ENCODE results near the gene OGFOD2.

Gene OGFOD2

GRCh38 chr12:122988036-122988435 is 13.0 kb downstream of the OGFOD2 start:
- DNase-seq, result no peak

DNA sequence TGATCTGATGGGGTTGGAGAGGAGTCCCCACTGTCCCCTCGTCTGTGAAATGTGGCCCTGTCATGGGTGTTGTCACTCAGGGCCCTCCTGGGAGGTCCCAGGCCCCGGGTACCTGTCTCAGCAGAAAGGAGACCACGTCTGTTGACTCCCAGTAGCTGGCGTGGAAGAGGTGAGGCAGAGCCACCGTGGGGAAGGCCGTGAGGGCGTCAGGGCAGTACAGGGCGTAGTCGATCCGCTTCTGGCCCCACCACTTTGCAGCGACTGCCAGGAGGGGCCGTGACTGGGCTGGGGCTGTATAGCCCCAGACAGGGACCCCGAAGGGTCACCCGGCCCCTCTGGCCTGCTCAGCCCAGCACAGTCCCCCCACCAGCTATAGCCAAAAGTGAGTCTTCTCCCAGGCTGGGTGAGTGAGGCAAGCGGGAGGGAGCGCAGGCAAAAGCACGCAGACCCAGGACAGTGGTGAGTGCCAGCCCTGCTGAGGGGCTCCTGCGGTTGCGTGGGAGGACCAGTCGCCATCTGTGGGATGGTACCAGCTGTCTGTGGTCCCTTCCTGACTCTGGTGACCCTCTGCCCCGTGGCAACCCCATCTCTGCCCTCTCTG is 13.7 kb downstream of the OGFOD2 start:
- DNase-seq, result no peak

- no peak for DNase-seq
Observed at GRCh38 chr12:122989225-122989839, 14.3 kb downstream of the OGFOD2 start.

GRCh38 chr12:122989874-122990419 is 14.9 kb downstream of the OGFOD2 start:
- DNase-seq, result no peak

DNA sequence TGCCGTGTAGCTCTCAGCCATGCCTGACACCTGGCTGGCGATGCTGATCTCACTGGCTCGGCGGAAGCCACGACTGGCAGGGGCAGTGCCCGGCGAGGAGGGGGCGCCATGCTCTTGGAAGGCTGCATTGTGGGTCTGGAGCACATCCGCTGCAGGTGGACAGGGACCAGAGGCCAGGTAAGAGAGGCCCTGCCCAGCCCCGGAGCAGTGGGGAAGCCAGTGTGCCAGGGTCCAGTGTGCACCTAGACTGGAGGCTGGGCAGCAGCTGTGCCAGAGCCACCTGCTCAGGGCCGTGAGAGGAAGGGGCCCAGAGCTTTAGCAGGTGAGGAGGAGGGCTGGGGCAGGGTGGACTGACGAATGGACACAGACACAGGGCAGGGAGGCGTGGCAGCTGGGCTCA is 15.5 kb downstream of the OGFOD2 start:
- no peak for DNase-seq

GRCh38 chr12:122990961-122991622 is 16.0 kb downstream of the OGFOD2 start:
- no peak for DNase-seq

DNA sequence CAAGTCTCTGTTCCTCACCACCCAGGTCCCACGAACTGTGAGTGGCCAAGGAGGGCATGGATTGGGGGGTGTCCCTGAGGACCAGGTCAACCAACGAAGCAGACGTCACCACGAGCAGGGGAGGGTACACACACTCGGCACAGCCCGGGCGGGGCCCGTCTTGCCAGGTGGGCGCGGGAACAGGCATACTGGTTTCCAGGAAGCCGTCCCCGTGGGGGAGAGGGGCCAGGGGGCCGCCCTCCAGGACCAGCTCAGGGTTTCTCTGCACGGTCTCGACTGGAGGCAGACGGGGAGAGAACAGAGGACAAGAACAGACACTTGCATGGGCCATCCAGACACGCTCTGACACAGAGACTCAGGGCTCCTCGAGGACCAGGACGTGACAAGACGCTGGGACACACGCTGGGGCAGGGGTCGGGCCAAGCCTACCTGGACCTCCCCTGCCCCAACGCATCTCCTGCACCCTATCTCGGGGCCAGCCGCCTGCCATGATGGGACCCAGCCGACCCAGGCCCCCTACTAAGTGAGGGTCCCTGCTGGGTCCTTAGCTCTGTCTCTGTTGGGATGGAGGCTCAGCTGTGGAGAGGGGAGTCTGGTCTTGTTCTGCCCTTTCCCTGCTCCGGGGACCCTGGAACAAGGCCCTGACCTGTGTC is 16.7 kb downstream of the OGFOD2 start:
- no peak for DNase-seq

DNA sequence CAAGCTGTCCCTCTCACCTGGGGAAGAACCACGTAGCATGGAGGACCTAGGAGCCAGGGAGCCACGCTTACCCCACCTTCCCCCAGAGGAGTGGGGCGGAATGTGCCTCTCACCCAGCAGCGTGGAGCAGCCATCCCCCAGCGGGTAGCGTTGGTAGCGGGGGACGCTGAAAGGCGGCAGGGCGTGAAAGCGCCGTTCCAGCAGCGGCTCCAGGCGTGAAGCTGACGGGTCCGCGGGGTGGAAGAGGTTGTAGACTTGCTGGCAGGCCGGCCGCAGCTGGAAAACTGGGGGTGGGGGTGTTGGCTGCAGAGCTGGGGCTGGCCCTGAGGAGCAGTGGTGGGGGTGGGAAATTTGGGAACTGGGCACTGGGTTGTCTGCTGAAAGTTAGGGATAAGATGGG is 17.3 kb downstream of the OGFOD2 start:
- no peak for DNase-seq

DNA sequence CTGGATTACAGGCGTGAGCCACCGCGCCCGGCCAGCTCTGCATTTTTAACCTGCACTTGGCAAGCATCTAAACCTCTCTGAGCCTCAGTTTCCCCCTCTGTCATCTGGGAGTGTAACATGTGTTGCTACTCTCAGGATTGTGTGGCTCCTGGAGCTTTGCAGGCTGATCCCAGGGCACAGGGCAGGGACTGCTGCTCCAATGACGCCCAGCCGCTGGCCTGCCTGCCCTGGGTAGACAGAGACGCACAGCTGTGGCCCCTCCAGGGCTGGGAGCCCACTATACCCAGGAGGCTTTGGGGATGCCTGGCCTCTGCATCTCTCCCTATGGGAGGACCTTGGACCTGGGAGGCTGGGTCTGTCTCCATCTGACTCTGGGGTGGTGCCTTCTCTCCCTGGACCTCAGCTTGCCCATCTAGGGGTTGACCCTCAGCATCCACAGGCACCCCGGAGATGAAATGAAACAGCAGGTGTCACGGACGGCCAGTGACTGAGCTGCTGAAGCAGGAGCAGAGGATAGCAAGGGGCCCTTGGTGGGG is 19.2 kb downstream of the OGFOD2 start:
- no peak for DNase-seq

DNA sequence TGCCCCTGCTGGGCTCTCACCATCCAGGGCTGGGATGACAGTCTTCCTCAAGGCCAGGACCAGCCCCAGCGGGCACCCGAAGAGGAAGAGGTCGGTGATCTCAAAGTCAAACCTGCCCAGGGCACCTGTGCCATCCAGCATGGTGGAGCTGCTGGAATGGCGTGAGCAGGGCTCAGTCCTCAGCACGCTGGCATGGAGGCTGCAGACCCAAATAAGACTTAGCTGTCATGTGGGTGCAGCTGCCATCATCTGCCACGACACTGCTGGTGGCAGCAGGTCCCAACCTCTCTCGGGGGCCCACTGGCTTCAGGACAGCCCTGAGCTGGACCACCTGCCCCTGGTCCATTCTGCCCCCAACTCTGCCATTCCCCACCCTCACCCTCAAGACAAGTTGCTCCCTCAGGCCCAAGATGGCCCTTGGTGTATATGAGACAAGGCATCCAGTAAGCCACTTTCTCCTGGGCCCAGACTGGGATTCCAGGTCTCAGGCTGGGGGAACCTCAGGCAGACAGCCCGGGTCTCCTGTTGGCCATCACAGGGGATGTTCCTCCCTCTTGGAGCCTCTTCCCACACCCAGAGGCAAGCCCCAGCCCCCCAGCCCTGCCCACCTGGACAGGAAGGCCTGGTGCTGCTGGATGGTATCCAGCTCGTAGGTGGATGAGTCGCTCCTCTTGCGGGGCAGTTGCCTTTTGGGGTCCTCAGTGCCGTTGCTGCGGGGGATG is 19.9 kb downstream of the OGFOD2 start:
- no peak for DNase-seq

GRCh38 chr12:122995503-122996187 is 20.6 kb downstream of the OGFOD2 start:
- peak in 12 of 56 donors; percentile 10 to 42 (median 23) for DNase-seq

DNA sequence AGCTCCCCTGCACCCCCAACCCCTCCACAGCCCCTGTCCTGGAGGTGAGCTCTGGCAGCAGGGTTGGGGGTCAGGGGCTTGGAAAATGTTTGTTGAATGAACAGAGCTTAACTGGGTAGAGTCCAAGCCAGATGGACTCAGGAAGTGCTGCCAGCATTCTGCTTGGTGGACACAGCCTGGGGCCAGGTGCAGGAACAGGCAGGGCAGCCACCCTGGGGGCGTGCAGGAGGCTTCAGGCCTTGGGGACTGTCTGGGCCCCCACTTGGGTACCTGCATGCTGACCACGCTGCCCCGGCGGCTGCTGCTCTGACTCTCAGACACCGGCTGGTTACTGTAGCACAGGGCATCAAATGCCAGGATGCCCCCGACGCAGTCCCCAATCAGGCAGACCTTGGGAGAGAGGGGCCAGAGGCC is 21.2 kb downstream of the OGFOD2 start:
- DNase-seq, result no peak

DNA sequence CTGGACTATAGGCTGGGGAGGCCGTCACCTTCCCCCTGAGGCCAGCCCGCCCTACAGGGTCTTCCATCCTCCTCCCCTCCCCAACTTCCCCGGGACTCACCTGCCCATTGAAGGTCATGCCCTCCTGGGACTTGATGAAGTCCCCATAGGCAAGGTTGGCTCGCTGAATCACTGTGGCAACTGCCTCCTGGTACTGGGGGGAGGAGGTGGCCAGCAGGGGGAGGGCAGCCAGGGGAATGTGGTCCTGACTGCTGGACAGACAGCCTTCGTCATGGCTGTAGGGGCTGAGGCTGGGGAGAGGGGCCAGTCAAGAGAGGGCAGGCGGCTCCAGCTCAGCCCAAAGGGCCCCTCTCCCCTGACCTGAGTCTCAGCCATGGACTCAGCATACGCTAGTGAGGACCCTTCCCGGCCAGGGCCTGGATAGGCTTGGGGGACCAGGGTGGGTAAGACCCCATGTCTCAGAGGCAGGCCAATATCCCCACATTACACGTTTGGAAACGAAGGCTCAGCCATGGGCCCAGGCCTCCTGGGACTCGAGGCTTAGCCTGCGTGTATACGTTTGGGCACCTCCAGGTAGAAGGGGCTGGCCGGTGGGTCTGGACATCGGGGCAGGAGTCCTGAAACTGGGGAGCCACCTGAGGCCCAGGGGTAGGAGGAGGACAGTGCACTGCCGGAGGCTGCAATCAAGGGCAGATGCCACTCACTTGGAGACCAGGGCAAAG is 21.7 kb downstream of the OGFOD2 start:
- DNase-seq, result no peak

- DNase-seq, result no peak
Observed at GRCh38 chr12:122997343-122998250, 22.6 kb downstream of the OGFOD2 start.

DNA sequence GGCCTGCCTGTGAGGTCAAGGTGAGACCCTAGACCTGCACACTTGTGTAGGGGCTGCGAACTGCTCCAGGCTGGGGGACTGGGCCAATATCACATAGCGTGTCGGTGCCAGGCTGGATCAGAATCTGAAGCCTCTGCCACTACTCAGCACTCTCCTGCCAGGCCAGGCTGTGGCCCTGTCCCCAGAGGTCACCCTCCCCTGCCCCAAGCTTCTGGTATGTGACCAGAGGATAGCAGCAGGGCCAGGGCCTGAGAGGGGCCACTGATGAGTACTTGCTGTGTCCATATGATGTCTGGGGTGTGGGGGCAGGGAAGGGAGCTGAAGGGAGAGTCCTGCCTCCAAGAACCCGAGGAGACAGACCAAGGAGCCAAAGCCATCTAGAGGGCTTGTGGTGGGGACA is 23.3 kb downstream of the OGFOD2 start:
- no peak for DNase-seq

DNA sequence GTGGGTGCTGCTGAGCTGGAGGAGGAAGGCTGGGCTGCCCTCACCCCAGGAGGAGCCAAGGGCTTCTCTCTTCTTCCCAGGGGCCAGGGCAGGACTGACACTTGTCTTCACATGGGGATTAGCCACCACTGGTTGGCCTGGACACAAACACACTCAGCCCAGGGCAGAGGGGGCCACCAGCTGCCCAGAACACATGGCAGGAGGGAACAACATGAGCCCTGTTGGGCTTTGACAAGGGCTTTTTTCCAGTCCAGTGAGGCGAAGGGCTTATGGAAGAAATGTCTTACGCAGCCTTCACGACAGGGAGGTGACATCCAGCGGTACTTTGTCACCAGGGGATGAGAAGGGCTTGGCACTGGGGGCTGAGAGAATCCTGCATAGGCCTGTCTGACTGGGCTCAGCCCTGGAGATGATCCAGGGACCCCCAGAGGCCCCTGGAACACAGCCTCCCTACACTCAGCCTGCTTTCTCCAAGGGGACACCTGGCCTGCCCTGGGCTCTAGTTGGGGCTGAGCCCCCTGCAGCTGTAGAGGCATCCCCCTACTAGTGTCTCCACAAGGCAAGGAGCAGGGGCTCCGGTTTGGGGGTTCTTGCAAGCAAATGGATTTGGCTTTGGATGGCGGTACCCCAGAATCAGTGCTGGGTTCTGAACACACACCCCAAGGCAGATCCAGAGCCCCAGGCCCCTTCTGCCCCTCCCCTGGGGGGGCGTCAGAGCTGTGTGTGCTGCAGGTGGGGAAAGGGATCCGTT is 24.3 kb downstream of the OGFOD2 start:
- peak in 13 of 56 donors; percentile 15 to 52 (median 34) for DNase-seq

DNA sequence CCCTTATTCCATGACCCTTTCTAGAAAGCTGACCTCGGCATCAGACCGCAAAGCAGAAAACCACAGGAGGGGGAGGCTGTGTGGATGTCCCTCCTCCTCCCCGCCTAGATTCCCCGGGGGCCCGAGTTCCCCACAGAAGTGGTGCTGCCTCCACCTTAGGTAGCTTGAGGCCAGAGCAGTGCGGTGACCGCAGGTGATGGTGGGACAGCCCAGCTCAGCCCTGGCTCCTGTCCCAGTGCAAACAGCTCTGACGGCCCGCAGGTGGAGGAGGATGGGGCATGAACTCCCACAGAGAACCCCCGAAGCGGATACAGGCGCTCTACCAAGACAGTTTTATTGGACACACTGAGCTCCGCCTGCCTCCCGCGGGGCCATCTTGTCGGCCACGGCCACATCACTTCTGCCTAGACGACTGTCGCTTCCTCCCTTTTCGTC is 25.0 kb downstream of the OGFOD2 start:
- DNase-seq, result no peak

- DNase-seq, result no peak
Observed at GRCh38 chr12:123000578-123000977, 25.5 kb downstream of the OGFOD2 start.

Measured in amygdala (tissue), 56 donors.